Hematopoietic multipotent progenitor cell treated with erythropoietin and hydrocortisone succinate and interleukin-3 and kit ligand, for 8 days (in vitro differentiated cells): ENCODE data around the gene PLA2G2C.
"Not testable (repeated sequence)": the region's sequence is repeated elsewhere in the genome, so short reads cannot be mapped to it uniquely, and the experiment has no call there.

Experiments used
- DNase-seq: peaks from one replicate; pipeline ENCODE4 v3.0.0-alpha.2; 2015

Gene PLA2G2C

GRCh38 chr1:20150969-20151368, 35.3 kb downstream of the PLA2G2C start:
- no peak for DNase-seq

DNA sequence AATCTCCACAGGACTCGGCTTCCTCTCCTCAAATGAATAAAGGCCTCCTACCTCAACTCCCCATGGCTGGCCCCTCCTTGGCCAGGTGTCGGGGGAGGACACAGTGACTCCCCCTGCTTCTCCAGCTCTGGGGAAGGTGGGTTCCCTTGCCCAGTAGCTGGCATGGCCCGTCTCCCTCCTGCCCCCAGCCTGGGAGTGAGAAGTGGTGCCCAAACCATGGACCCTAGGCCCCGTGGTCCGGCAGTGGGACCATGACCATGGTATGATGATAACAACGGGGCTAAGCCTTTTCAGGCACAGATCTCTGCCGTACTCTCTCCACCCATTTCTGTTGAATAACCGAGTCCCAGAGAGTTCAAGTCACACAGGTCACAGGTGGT, 36.0 kb downstream of the PLA2G2C start:
- DNase-seq, result no peak

DNA sequence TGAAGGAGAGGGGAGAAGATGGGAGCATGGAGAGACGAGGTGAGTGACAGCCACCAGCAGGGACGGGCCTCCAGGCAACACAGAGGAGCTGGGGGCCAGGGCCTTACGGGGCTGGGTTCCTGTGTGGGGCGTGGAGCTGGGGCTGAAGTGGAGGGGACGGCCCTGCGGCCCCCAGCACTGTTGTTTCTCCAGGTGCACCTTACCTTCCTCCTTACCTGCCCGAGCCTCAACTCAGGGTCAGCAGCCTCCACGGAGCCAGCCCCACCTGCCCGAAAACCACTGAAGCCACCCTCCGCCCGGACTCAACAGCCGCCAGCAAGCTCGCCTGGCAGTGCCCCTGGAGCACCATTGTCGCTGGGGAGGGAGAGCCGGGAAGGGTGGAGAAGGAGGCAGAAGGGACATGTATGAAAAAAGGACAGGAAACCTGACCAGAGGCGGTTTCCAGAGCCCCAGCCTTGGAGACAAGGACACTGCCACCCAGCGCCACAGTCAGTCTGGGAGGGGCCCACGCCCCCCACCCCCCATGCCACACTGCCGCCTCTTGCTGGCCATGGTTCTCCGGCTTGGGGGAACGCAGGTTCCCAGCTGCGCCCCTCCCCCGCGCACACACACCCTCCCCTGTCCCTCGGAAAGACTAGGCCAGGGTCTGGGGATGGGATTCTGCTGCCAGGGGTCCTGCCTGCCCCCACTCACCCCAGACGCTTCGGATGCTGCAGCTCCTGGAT, 36.6 kb downstream of the PLA2G2C start:
- DNase-seq, result no peak

- DNase-seq, result no peak
These were observed 37.5 kb downstream of the PLA2G2C start for GRCh38 chr1:20148571-20149500.

- no peak for DNase-seq
These were observed 38.3 kb downstream of the PLA2G2C start for GRCh38 chr1:20147846-20148570.

DNA sequence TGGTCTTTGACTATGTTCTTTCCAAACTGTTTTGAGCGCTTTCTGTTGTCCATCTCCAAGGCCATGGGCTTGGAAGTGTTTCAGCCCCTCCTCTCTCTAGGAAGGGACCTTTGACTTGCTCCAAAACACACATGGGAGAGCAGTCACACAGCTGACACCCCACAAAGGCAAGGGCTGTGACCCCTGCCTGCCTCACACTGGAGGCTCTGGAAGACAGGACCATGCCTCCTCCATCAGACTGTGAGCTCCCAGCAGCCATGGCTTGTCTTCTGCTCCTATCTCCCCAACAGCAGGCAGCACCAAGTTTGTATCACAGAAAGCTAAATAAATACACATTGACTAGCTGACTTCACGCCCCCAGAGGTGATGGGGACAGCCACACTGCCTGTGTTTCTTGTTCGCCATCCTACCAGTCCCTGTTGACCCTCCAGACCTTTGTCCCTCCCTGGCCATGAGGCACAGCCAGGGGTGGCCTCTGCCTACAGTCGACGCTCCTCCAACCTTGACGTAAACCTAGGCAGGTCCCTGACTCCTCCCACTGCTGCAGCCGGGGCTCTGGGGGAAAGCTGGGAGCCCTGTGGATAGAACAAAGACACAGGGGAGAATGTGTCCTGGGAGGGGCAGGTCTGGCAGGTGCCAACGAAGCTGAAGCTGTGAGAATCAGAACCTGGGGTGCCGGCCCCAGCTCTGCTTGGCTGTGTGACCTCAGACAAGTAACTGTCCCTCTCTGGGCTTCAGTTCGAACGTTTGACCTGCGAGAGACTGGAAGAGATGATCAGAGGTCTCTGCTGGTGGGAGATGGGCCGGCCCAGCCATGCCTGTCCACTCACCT, 42.4 kb downstream of the PLA2G2C start:
- DNase-seq, result no peak

GRCh38 chr1:20143318-20143717, 43.0 kb downstream of the PLA2G2C start:
- DNase-seq, result no peak

GRCh38 chr1:20142001-20142710, 44.2 kb downstream of the PLA2G2C start:
- no peak for DNase-seq

- no peak for DNase-seq
These were observed 44.9 kb downstream of the PLA2G2C start for GRCh38 chr1:20141466-20141865.

DNA sequence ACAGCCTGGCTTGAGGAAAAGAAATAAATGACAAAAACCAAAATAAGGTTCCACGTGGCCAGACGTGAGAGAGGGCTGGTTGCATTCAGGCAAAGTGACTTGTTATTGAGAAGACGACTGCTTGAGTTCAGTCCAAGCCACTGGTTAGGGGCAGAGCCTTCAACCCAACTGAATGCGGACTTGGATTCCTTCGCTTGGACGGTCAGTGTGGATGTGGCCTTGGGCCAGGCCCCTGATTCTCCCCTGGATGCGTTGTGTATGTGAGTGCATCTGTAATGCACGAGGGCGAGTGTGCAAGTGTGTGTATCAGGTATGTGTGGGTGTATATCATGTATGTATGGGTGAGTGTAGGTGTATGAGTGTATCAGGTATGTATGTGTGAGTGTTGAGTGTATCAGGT, 45.3 kb downstream of the PLA2G2C start:
- no peak for DNase-seq

- no peak for DNase-seq
These were observed 46.3 kb downstream of the PLA2G2C start for GRCh38 chr1:20139776-20140612.

DNA sequence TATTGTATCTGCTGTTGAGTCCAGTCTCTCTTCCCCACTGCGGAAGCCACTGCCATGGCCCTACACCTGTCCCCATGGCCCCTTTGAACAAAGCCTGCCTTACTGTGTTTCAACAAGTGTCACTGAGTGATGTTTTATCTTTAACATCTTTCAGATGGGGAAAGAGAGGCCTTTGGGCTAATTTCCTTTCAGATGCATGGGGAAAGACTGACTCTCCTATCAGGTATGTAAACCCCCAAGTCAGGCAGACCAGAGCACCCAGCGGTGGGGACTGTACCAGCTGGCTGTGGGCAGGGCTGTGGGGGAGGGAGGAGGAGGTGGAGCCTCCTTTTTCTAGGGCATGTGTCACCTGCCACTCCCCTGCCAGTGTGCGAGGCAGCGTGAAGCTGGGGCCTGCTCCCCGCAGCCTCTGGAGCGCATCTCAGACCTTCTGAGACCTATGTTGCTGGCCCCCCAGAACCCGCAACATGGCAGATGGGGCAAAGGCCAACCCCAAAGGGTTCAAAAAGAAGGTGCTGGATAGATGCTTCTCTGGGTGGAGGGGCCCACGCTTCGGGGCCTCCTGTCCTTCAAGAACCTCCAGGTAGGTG, 47.3 kb downstream of the PLA2G2C start, which contains the start of gene PLA2G2F:
TSS of gene PLA2G2F (plus strand) at position 363 of the 590 bp plus-strand sequence. CDS start at position 468, 105 bp downstream.
- no peak for DNase-seq

DNA sequence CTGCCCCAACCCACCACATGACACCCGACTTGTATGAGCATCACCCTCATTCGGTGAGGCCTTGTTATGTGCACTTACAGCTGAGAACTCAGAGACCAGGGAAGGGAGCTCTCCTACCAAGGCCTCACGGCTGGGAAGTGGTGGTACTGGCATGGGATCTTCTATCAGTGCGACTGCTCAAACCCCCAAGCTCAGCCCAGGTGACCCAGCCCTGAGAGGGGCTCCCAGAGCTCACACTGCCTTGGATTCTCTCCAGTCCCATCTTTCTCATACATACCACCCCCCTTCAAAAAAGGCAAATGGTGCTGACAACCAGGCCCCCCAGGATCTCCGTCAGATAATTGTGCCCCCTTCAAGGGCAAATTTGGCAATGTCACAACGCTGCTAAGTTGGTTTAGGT, 48.0 kb downstream of the PLA2G2C start:
- no peak for DNase-seq

DNA sequence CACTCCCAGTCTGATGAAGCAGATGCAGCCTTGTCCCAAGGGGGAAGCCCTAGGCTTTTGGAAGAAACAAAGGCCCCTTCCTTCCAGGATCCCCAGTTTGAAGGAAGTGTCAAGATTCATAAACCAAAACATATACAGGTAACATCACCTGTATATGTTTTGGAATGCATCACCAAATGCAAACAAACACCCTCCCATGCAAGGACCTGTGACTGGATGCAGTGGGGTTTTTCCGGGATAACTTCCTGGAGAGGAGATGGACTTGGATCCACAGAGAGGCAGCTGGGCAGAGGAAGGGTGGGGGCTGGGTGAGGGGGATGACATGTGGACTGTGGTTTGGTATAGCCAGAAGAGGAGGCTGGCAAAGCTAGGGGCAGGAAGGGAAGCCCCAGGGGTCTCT, 48.7 kb downstream of the PLA2G2C start:
- no peak for DNase-seq

DNA sequence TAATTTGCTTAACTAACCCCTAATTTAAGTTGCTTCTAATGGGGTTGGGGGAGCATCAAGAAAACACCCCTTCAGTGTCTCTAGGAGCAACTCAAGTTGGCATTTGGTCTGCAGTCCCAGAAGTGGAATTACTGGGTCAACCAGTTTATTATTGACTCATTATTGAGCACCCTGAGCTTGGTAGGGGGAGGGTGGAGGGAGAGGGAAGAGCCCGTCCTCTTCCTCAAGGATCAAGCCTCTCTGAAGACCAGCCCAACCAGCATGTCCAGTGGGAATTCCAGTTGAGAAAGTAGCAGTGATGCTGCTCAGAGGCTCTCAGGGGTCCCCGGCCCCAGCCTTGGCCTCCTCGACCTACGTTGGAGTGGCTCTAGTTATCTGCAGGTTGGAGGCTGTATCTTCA, 49.3 kb downstream of the PLA2G2C start:
- DNase-seq, result no peak

DNA sequence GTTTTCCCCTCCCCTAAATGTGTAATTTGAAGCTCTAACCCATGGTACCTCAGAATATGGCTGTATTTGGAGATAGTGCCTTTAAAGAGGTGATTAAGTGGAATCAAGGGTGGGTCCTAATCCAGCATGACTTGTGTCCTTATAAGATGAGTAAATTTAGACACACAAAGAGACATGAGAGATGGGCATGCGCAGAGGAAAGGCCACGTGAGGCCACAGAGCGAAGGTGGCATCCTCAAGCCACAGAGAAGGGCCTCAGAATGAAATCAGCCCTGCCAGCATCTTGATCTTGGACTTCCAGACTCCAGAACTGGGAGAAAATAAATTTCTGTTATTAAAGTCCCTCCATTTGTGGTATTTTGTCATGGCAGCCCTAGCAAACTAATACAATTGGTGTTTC, 50.1 kb downstream of the PLA2G2C start:
- DNase-seq, result no peak

GRCh38 chr1:20134995-20135394, 51.3 kb downstream of the PLA2G2C start:
- no peak for DNase-seq

GRCh38 chr1:20130518-20130917, 55.8 kb downstream of the PLA2G2C start:
- DNase-seq, result not testable (repeated sequence)

GRCh38 chr1:20126806-20127440, 59.4 kb downstream of the PLA2G2C start:
- DNase-seq, result no peak
